Endothelial cell of umbilical vein (primary cell): Measurements from ENCODE around the gene SLC39A3.

Experiments
- EZH2 ChIP-seq: IDR thresholded peaks from 2 replicates; pipeline ENCODE4 v1.6.1; 2012; ENCODE audit warnings: borderline replicate concordance, low read depth, mild to moderate bottlenecking, moderate library complexity, low read length, inconsistent platforms; ENCODE audit not compliant: severe bottlenecking
- JUN ChIP-seq: IDR thresholded peaks from 2 replicates; pipeline ENCODE4 v1.6.1; 2011; ENCODE audit warnings: borderline replicate concordance, low read depth; ENCODE audit not compliant: insufficient read length, insufficient read depth
- POLR2A ChIP-seq: IDR thresholded peaks from 2 replicates; pipeline ENCODE4 v1.6.1; 2012; ENCODE audit warnings: low read depth, mild to moderate bottlenecking, control low read depth, low read length
- POLR2AphosphoS5 ChIP-seq: IDR thresholded peaks from 2 replicates; pipeline ENCODE4 v1.6.1; 2012; ENCODE audit warnings: low read depth, mild to moderate bottlenecking, control low read depth, low read length, moderate library complexity; ENCODE audit not compliant: insufficient read depth
- TF ChIP-seq, protein P1 (sequence below), 2 donors: IDR thresholded peaks; 1 replicate in 1 of 2; 2 replicates in 1 of 2; pipeline ENCODE4 v1.5.1; 2011; ENCODE audit warnings: low read length in 2 of 2, mild to moderate bottlenecking in 2 of 2, moderate library complexity in 2 of 2, control low read depth in 1 of 2, inconsistent platforms in 1 of 2, low read depth in 1 of 2; ENCODE audit not compliant: insufficient read depth in 1 of 2; ENCODE audit errors: extremely low read depth in 1 of 2

DNA sequence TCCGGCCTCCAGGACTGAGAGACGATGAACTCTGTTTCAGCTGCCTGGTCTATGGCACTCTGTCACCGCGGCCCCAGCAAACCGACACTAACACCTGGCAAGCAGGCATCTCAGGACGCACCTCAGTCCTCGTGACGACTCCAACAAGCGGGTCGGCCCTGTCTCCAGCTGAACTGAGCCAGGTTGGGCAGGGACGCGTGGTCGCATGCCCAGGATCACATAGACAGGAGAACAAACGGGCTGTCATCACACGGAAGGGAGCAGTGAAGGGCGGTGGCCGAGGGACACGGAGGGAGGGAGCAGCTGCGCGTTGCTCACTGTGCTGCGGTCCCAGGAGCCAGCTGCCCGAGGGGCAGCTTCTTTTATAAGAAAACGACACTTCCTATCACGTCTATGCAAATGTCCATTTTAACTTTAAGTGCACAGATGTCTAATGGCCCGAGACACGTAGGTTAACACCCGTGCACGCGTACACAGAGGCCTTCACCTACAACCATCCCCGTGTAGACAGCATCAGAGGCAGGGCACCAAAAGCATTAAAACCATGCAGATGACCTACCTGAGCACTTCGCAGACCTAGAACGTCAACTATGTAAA lies 34.4 kb upstream of the SLC39A3 start:
- TF ChIP-seq, protein P1, sequence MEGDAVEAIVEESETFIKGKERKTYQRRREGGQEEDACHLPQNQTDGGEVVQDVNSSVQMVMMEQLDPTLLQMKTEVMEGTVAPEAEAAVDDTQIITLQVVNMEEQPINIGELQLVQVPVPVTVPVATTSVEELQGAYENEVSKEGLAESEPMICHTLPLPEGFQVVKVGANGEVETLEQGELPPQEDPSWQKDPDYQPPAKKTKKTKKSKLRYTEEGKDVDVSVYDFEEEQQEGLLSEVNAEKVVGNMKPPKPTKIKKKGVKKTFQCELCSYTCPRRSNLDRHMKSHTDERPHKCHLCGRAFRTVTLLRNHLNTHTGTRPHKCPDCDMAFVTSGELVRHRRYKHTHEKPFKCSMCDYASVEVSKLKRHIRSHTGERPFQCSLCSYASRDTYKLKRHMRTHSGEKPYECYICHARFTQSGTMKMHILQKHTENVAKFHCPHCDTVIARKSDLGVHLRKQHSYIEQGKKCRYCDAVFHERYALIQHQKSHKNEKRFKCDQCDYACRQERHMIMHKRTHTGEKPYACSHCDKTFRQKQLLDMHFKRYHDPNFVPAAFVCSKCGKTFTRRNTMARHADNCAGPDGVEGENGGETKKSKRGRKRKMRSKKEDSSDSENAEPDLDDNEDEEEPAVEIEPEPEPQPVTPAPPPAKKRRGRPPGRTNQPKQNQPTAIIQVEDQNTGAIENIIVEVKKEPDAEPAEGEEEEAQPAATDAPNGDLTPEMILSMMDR (IDR thresholded peaks at IDR 0.05; ENCODE audit: extremely low read depth in 1 of 2, insufficient read depth in 1 of 2, low read depth in 1 of 2, low read length in 2 of 2), result no peak
- TF ChIP-seq EZH2 (no peak), POLR2A (no peak), POLR2AphosphoS5 (no peak), JUN (no peak)
